Measurements from ENCODE around the gene SMYD3. TPM values are rescaled to one million over a fixed set of nuclear protein-coding genes. Genes with fewer than 3 reads are reported as not detected.

Gene SMYD3
- total and polyA plus RNA-seq, 5 donors from 2014 or later, result 17.7 to 36.6 (median 28.9) TPM

- Histone ChIP-seq H3K4me1 (ENCODE audit: control insufficient read depth, insufficient read depth, low read length, poor library complexity, severe bottlenecking) (peaks cover 10% of the 10 kb centered on the region), H3K27me3 (ENCODE audit: control insufficient read depth, insufficient read depth, low read length) (no peaks in the 10 kb centered on the region), H3K36me3 (ENCODE audit: control insufficient read depth, insufficient read depth, low read length) (no peaks in the 10 kb centered on the region), H3K9me3 (ENCODE audit: control insufficient read depth in 2 of 2, low read length in 2 of 2) (no peaks in the 10 kb centered on the region), H3K27ac (ENCODE audit: insufficient read depth, low read length, poor library complexity, severe bottlenecking) (peak overlapping the region; percentile 55), H3K4me3 (ENCODE audit: low read depth, low read length) (peak overlapping the region; percentile 45)
- Mint-ChIP-seq H3K36me3 (peaks cover 4% of the 10 kb centered on the region), H3K9me3 (no peaks in the 10 kb centered on the region), H3K27ac (peak overlapping the region in 2 of 3 donors; percentile 42 to 45), H3K27me3 (no peaks in the 10 kb centered on the region), H3K4me1 (peaks cover 18 to 31% (median 25%) of the 10 kb centered on the region in 4 donors), H3K4me3 (peak overlapping the region in 1 of 4 donors; percentile 3)
- ATAC-seq (ENCODE audit: low read depth in 2 of 2) (no peak), DNase-seq (peak in 1 of 3 donors; percentile 22)
These were observed 486.7 kb downstream of the SMYD3 start for GRCh38 chr1:246020211-246020954.

- H3K9me3 ChIP-seq (ENCODE audit: control insufficient read depth in 2 of 2, low read length in 2 of 2), result no peaks in the 10 kb centered on the region
- H3K27me3 Mint-ChIP-seq, result no peaks in the 10 kb centered on the region
- no peaks in the 10 kb centered on the region for H3K36me3 Mint-ChIP-seq
- peaks cover 10% of the 10 kb centered on the region for H3K4me1 ChIP-seq (ENCODE audit: control insufficient read depth, insufficient read depth, low read length, poor library complexity, severe bottlenecking)
- DNase-seq, result no peak
- no peaks in the 10 kb centered on the region for H3K27me3 ChIP-seq (ENCODE audit: control insufficient read depth, insufficient read depth, low read length)
- peak overlapping the region in 1 of 3 donors; percentile 11 for H3K27ac Mint-ChIP-seq
- no peak overlapping the region for H3K4me3 ChIP-seq (ENCODE audit: low read depth, low read length)
- no peak overlapping the region for H3K27ac ChIP-seq (ENCODE audit: insufficient read depth, low read length, poor library complexity, severe bottlenecking)
- H3K9me3 Mint-ChIP-seq, result no peaks in the 10 kb centered on the region
- ATAC-seq (ENCODE audit: low read depth in 2 of 2), result no peak
- peaks cover 15 to 23% (median 21%) of the 10 kb centered on the region in 4 donors for H3K4me1 Mint-ChIP-seq
- H3K36me3 ChIP-seq (ENCODE audit: control insufficient read depth, insufficient read depth, low read length), result no peaks in the 10 kb centered on the region
- H3K4me3 Mint-ChIP-seq, result no peak overlapping the region
These were observed 488.9 kb downstream of the SMYD3 start for GRCh38 chr1:246018146-246018545.

- no peaks in the 10 kb centered on the region for H3K27me3 ChIP-seq (ENCODE audit: control insufficient read depth, insufficient read depth, low read length)
- ATAC-seq (ENCODE audit: low read depth in 2 of 2) (no peak), DNase-seq (peak in 2 of 3 donors; percentile 38 to 54)
- peak overlapping the region in 1 of 3 donors; percentile 16 for H3K27ac Mint-ChIP-seq
- H3K9me3 ChIP-seq (ENCODE audit: control insufficient read depth in 2 of 2, low read length in 2 of 2), result no peaks in the 10 kb centered on the region
- H3K27ac ChIP-seq (ENCODE audit: insufficient read depth, low read length, poor library complexity, severe bottlenecking), result no peak overlapping the region
- no peaks in the 10 kb centered on the region for H3K4me1 ChIP-seq (ENCODE audit: control insufficient read depth, insufficient read depth, low read length, poor library complexity, severe bottlenecking)
- H3K36me3 ChIP-seq (ENCODE audit: control insufficient read depth, insufficient read depth, low read length), result no peaks in the 10 kb centered on the region
- H3K36me3 Mint-ChIP-seq, result no peaks in the 10 kb centered on the region
- no peaks in the 10 kb centered on the region for H3K9me3 Mint-ChIP-seq
- no peak overlapping the region for H3K4me3 Mint-ChIP-seq
- no peaks in the 10 kb centered on the region for H3K27me3 Mint-ChIP-seq
- no peak overlapping the region for H3K4me3 ChIP-seq (ENCODE audit: low read depth, low read length)
- peaks cover 0 to 7% (median 4%) of the 10 kb centered on the region in 4 donors for H3K4me1 Mint-ChIP-seq
These were observed 494.7 kb downstream of the SMYD3 start for GRCh38 chr1:246012341-246012740.

- no peaks in the 10 kb centered on the region for H3K27me3 Mint-ChIP-seq
- DNase-seq, result no peak
- no peak for ATAC-seq (ENCODE audit: low read depth in 2 of 2)
These were observed 496.7 kb downstream of the SMYD3 start for GRCh38 chr1:246010386-246010785.

GRCh38 chr1:246008363-246008831, 498.7 kb downstream of the SMYD3 start:
- H3K4me3 Mint-ChIP-seq, result no peak overlapping the region
- Histone ChIP-seq H3K9me3 (ENCODE audit: control insufficient read depth in 2 of 2, low read length in 2 of 2) (no peaks in the 10 kb centered on the region), H3K36me3 (ENCODE audit: control insufficient read depth, insufficient read depth, low read length) (no peaks in the 10 kb centered on the region), H3K4me3 (ENCODE audit: low read depth, low read length) (no peak overlapping the region), H3K4me1 (ENCODE audit: control insufficient read depth, insufficient read depth, low read length, poor library complexity, severe bottlenecking) (no peaks in the 10 kb centered on the region), H3K27me3 (ENCODE audit: control insufficient read depth, insufficient read depth, low read length) (no peaks in the 10 kb centered on the region), H3K27ac (ENCODE audit: insufficient read depth, low read length, poor library complexity, severe bottlenecking) (no peak overlapping the region)
- H3K9me3 Mint-ChIP-seq, result no peaks in the 10 kb centered on the region
- H3K27me3 Mint-ChIP-seq, result no peaks in the 10 kb centered on the region
- no peak for DNase-seq
- peaks cover 0 to 6% (median 2%) of the 10 kb centered on the region in 4 donors for H3K4me1 Mint-ChIP-seq
- no peak for ATAC-seq (ENCODE audit: low read depth in 2 of 2)
- no peak overlapping the region for H3K27ac Mint-ChIP-seq
- H3K36me3 Mint-ChIP-seq, result no peaks in the 10 kb centered on the region

More at GRCh38 chr1:246010386-246010785, 496.7 kb downstream of the SMYD3 start:
- Mint-ChIP-seq H3K9me3 (no peaks in the 10 kb centered on the region), H3K36me3 (no peaks in the 10 kb centered on the region), H3K4me1 (peaks cover 0 to 6% (median 2%) of the 10 kb centered on the region in 4 donors), H3K4me3 (no peak overlapping the region), H3K27ac (no peak overlapping the region)
- no peaks in the 10 kb centered on the region for H3K9me3 ChIP-seq (ENCODE audit: control insufficient read depth in 2 of 2, low read length in 2 of 2)
- H3K4me3 ChIP-seq (ENCODE audit: low read depth, low read length), result no peak overlapping the region
- no peaks in the 10 kb centered on the region for H3K27me3 ChIP-seq (ENCODE audit: control insufficient read depth, insufficient read depth, low read length)
- no peaks in the 10 kb centered on the region for H3K36me3 ChIP-seq (ENCODE audit: control insufficient read depth, insufficient read depth, low read length)
- no peak overlapping the region for H3K27ac ChIP-seq (ENCODE audit: insufficient read depth, low read length, poor library complexity, severe bottlenecking)
- no peaks in the 10 kb centered on the region for H3K4me1 ChIP-seq (ENCODE audit: control insufficient read depth, insufficient read depth, low read length, poor library complexity, severe bottlenecking)

GRCh38 chr1:246005067-246005466, 502.0 kb downstream of the SMYD3 start:
- H3K36me3 Mint-ChIP-seq, result no peaks in the 10 kb centered on the region
- H3K4me3 Mint-ChIP-seq, result no peak overlapping the region
- Histone ChIP-seq H3K27me3 (ENCODE audit: control insufficient read depth, insufficient read depth, low read length) (no peaks in the 10 kb centered on the region), H3K4me1 (ENCODE audit: control insufficient read depth, insufficient read depth, low read length, poor library complexity, severe bottlenecking) (no peaks in the 10 kb centered on the region), H3K27ac (ENCODE audit: insufficient read depth, low read length, poor library complexity, severe bottlenecking) (no peak overlapping the region), H3K9me3 (ENCODE audit: control insufficient read depth in 2 of 2, low read length in 2 of 2) (no peaks in the 10 kb centered on the region), H3K4me3 (ENCODE audit: low read depth, low read length) (no peak overlapping the region), H3K36me3 (ENCODE audit: control insufficient read depth, insufficient read depth, low read length) (no peaks in the 10 kb centered on the region)
- no peaks in the 10 kb centered on the region for H3K27me3 Mint-ChIP-seq
- peaks cover 0 to 2% (median 0%) of the 10 kb centered on the region in 4 donors for H3K4me1 Mint-ChIP-seq
- DNase-seq (no peak), ATAC-seq (ENCODE audit: low read depth in 2 of 2) (no peak)
- no peak overlapping the region for H3K27ac Mint-ChIP-seq
- no peaks in the 10 kb centered on the region for H3K9me3 Mint-ChIP-seq

- Histone ChIP-seq H3K27ac (ENCODE audit: insufficient read depth, low read length, poor library complexity, severe bottlenecking) (no peak overlapping the region), H3K36me3 (ENCODE audit: control insufficient read depth, insufficient read depth, low read length) (no peaks in the 10 kb centered on the region), H3K27me3 (ENCODE audit: control insufficient read depth, insufficient read depth, low read length) (no peaks in the 10 kb centered on the region), H3K4me3 (ENCODE audit: low read depth, low read length) (no peak overlapping the region), H3K4me1 (ENCODE audit: control insufficient read depth, insufficient read depth, low read length, poor library complexity, severe bottlenecking) (no peaks in the 10 kb centered on the region), H3K9me3 (ENCODE audit: control insufficient read depth in 2 of 2, low read length in 2 of 2) (no peaks in the 10 kb centered on the region)
- no peak for DNase-seq
- ATAC-seq (ENCODE audit: low read depth in 2 of 2), result no peak
- Mint-ChIP-seq H3K36me3 (no peaks in the 10 kb centered on the region), H3K9me3 (no peaks in the 10 kb centered on the region), H3K4me1 (peaks cover 0 to 2% (median 0%) of the 10 kb centered on the region in 4 donors), H3K4me3 (no peak overlapping the region), H3K27me3 (no peaks in the 10 kb centered on the region), H3K27ac (no peak overlapping the region)
These were observed 502.8 kb downstream of the SMYD3 start for GRCh38 chr1:246004301-246004700.

- Histone ChIP-seq H3K36me3 (ENCODE audit: control insufficient read depth, insufficient read depth, low read length) (no peaks in the 10 kb centered on the region), H3K27ac (ENCODE audit: insufficient read depth, low read length, poor library complexity, severe bottlenecking) (no peak overlapping the region), H3K4me3 (ENCODE audit: low read depth, low read length) (no peak overlapping the region), H3K9me3 (ENCODE audit: control insufficient read depth in 2 of 2, low read length in 2 of 2) (no peaks in the 10 kb centered on the region), H3K27me3 (ENCODE audit: control insufficient read depth, insufficient read depth, low read length) (no peaks in the 10 kb centered on the region), H3K4me1 (ENCODE audit: control insufficient read depth, insufficient read depth, low read length, poor library complexity, severe bottlenecking) (no peaks in the 10 kb centered on the region)
- H3K4me3 Mint-ChIP-seq, result no peak overlapping the region
- no peaks in the 10 kb centered on the region for H3K9me3 Mint-ChIP-seq
- H3K27me3 Mint-ChIP-seq, result no peaks in the 10 kb centered on the region
- H3K36me3 Mint-ChIP-seq, result peaks cover 6% of the 10 kb centered on the region
- DNase-seq (no peak), ATAC-seq (ENCODE audit: low read depth in 2 of 2) (no peak)
- no peak overlapping the region for H3K27ac Mint-ChIP-seq
- peaks cover 0 to 2% (median 0%) of the 10 kb centered on the region in 4 donors for H3K4me1 Mint-ChIP-seq
These were observed 503.7 kb downstream of the SMYD3 start for GRCh38 chr1:246003442-246003730.

All from CD4-positive, CD25-positive, alpha-beta regulatory T cell (primary cell).